GM18507 (cell line): ENCODE results near the gene TRIM28.
A peak's percentile ranks its signal among the peaks of the same experiment; 100 is the strongest.

Experiments
- DNase-seq: peaks from one replicate; pipeline ENCODE4 v3.0.0; 2011; ENCODE audit warnings: low read depth; ENCODE audit not compliant: insufficient read length; ENCODE audit errors: extremely low spot score
- FAIRE-seq: peaks from 2 replicates; lab custom pipeline; 2011; peaks lifted over from hg19 to GRCh38; lab: Jason Lieb, UNC

The TRIM28 gene

DNA sequence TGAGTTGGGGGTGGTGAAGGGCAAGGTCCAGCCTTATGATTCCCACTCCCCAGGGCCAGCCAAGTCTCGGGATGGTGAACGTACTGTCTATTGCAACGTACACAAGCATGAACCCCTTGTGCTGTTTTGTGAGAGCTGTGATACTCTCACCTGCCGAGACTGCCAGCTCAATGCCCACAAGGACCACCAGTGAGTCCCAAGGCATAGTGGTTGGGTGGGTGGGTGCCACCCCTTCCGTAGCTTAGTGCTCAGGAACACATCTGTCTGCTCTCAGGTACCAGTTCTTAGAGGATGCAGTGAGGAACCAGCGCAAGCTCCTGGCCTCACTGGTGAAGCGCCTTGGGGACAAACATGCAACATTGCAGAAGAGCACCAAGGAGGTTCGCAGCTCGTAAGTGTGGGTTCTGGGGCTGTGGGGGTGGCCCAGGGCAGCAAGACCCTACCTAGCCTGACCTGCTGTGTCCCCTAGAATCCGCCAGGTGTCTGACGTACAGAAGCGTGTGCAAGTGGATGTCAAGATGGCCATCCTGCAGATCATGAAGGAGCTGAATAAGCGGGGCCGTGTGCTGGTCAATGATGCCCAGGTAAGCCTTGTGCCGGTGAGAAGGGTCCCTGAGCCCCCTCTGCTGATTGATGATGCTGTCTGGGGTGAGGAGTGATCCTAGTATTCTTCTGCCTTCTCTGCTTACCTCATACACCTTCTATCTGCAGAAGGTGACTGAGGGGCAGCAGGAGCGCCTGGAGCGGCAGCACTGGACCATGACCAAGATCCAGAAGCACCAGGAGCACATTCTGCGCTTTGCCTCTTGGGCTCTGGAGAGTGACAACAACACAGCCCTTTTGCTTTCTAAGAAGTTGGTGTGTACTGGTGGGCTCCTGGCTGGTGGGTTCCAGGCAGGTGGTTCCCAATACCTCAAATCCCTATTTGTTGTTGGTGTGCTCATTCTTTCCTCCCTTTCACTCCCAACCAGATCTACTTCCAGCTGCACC is 3.8 kb downstream of the TRIM28 start:
- no peak for DNase-seq
- FAIRE-seq = no peak

DNA sequence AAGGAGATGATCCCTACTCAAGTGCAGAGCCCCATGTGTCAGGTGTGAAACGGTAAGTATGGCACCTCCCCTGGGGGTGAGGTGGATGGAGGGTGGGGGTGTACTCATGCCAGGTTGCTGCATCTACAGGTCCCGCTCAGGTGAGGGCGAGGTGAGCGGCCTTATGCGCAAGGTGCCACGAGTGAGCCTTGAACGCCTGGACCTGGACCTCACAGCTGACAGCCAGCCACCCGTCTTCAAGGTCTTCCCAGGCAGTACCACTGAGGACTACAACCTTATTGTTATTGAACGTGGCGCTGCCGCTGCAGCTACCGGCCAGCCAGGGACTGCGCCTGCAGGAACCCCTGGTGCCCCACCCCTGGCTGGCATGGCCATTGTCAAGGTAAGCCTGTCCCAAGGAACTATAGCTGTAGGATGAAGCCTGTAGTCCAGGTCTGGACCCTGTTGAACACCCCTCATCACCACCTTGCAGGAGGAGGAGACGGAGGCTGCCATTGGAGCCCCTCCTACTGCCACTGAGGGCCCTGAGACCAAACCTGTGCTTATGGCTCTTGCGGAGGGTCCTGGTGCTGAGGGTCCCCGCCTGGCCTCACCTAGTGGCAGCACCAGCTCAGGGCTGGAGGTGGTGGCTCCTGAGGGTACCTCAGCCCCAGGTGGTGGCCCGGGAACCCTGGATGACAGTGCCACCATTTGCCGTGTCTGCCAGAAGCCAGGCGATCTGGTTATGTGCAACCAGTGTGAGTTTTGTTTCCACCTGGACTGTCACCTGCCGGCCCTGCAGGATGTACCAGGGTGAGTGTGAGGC is 5.2 kb downstream of the TRIM28 start:
- FAIRE-seq = no peak
- no peak for DNase-seq

DNA sequence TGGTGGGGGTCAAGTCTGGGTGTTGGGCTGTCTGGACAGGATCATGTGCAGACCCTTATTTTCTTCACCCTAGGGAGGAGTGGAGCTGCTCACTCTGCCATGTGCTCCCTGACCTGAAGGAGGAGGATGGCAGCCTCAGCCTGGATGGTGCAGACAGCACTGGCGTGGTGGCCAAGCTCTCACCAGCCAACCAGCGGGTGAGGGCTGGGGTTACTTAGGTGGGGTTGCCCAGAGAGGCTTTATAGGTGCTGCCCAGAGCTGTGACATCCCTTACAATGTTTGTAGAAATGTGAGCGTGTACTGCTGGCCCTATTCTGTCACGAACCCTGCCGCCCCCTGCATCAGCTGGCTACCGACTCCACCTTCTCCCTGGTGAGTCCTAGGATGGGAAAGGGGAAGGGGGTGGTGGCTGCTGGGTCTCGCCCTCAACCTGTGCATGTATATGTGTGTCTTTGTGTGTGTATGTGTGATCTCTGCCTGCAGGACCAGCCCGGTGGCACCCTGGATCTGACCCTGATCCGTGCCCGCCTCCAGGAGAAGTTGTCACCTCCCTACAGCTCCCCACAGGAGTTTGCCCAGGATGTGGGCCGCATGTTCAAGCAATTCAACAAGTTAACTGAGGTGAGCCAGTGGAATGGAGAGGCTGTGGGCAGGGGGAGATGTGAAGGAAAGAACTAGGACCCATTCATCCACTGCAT is 5.9 kb downstream of the TRIM28 start:
- DNase-seq (no peak), FAIRE-seq (no peak)

DNA sequence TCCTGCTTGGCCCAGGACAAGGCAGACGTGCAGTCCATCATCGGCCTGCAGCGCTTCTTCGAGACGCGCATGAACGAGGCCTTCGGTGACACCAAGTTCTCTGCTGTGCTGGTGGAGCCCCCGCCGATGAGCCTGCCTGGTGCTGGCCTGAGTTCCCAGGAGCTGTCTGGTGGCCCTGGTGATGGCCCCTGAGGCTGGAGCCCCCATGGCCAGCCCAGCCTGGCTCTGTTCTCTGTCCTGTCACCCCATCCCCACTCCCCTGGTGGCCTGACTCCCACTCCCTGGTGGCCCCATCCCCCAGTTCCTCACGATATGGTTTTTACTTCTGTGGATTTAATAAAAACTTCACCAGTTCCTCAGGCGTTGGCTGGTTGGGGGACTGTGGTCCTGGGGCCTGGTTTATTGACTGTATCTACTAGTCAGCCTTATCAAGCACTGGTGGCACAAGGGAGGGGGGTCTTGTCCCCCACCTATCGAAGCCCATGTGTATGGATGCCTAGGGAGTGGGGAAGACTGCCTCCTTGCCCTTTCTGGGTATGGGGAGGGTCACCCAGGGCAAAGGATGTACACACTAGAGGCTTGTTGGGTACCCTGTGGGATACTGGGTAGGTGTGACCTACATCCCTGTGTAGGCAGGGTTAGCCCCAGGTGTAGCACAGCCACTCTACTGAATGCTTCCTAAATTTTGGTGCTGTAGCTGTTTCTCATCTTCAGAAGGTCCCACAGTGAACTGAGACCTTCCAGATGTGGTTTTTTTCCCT is 6.7 kb downstream of the TRIM28 start:
- no peak for FAIRE-seq
- DNase-seq = no peak

DNA sequence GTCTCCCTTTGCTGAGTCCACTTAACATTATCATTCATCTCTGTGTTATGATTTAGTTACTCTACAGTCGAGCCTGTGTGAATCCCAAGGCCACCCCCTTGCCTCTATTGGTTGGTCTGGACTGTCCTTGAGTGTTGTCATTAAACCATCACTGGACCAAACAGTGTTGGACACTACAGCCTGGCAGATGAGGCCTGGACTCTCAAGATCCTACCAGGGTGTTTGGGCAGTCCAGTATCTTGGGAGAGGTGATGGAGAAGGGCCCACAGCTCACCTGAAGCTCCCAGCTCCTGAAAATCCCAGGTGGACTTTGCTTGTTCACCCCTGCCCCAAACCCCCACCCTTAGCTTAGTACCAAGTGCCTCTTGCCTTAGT is 7.2 kb downstream of the TRIM28 start:
- DNase-seq = no peak
- FAIRE-seq = no peak

DNA sequence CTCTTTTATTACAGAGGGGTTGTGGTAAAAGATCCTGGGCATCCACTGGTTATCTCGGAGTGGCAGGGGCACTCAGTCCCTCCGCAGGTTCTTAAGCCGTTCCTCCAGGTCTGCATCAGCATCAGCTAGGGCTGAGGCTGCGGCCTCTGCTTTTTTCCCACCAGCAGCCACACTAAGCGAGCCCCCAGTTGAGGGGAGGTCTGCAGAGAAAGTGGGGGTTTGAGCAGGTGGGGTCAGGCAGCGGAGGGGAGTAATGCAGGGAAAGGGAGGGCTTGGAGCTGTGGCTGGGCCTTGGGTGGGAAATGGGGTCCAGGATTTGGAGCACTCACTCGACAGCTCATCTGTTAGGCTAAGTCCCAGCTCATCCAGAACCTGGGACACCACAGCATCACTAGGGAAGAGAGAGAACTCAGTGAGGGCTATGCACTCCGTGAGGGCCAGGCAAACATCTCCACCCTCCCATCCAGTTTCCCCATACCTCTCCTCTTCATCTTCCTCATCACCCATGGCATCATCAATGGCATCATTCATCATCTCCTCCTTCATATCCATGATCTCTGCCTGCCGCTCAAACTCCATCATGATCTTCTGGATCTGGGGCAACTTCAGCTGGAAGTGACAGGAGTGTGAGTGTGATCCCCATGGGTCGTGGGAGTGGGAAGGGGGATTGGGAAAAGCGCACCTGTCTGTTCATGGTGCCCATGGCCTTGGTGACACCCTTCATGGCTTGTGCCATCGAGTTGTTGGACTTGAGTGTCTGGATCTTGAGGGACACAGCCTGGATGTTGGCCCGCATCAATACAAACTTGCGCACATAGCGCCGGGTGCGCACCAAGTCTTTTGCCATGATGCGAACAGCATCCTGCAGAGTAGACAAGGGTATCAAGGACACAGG is 8.0 kb downstream of the TRIM28 start:
- FAIRE-seq (no peak), DNase-seq (no peak)

DNA sequence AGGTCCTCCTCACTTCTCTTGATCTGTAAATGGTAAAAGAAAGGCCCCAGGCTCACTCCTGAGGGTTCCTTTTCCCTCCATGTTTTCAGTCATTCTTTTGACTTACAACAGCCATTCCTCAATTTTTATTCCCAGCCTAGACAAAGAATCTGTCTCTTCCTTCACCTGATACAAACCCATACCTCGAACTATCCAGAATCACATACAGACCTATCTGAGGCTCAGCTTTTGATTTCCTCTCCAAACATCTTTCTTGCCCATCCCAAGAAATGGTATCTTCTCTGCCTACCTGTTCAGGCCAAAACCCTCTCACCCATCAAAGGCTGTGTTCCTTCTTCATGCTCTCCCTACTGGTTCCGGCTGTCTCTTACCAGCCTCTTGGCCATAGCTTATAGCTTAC is 8.8 kb downstream of the TRIM28 start:
- no peak for FAIRE-seq
- no peak for DNase-seq

DNA sequence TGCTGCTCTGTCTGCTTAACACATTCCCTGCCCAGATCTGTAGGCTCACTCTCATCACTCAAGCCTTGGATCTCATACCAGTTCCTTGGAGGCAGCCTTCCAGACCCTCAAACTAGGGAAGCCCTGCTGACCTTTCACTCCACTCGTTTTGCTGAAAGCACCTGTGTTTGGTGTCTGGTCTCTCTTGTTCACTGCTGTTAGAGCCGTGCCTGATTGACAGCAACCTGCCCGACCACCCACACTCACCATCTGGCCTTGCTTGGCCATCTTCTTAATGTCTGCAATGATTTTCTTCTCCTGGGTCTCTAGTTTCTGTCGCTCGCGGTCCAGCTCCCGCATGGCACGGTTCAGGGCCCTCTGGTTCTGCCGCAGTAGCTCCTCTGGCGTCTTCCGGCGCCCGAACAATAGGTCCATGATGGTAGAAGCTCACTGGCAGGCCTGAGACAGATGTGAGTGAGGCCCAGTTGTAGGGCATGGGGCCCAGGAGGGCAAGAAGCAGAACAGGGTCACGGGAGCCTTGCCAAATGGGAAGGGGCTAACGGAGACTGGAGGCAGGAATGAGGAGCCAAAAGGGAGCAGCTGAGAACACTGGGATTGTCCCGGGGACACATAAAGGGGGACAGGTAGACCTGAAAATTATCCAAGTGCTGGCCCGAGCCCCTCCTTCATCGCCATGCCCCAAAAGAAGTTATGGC is 10.1 kb downstream of the TRIM28 start:
- no peak for DNase-seq
- FAIRE-seq = no peak

DNA sequence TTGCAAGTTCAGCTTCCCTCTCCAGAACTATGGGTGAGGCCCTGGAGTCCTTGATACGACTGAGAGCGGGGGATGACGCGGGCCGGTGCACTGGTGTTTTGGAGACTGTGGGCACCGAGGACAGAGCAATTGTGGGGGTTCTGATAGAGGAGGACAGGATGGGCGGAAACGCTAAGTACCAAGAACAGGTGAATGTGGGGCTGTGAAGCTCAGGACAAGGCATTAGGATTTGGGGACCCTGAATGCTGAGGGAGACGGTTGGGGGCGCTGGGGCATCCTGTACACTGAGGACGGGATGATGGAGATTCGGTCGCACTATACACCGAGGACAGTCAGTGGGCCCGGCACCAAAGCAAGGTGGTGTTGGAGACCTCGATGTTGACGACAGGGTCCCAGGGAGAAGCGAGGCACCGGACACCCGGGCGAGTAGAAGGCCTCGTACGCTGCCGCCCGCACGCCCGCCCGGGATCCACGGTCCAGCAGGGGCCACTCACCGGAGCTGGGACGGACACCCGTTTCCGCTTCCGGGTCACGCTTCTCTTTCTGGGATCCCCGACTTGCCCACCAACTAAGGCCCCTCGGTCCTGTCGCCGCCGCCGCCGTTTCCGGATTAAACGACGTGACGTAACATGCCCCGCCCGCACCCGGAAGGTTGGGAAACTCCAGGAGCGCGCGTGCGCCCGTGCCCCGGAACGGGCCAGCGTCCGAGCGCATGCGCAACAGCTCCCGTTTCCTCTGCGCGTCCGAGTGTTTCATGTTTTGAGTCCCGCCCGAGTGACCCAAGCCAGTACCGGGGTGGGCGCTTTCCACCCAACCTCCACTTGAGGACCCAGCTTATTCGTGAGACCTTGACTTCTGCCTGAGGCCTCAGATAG is 10.9 kb downstream of the TRIM28 start, which contains the start of gene CHMP2A:
Gene CHMP2A, minus strand, starts transcription at position 612 of the 875 bp plus-strand sequence. CDS start 893 bp downstream, outside the sequence.
- DNase-seq = peak; percentile 80
- FAIRE-seq = peak; percentile 94

DNA sequence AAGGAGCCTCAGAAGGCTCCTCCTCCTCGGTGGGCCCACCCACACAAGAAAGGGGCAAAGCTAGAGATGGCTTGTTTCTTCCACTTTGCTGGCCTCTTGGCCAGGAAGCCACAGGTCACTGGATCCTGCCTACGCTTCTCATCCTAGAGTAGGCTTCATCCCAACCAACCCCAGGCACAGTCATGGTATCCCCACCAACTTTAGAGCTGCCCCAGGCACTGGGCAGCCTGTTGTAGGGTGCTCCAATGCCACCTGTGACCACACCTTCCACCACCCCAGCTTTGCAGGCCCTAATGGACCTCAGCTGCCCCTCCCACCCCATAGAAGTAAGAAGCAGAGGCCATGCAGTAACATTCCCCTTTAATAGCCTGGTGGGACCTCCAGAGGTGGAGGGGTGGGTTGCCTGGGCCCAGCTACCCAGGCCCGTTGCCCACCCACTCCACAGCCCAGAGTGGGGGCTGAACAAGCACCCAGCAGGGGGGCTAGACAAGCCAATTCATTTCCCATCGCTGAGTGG is 11.6 kb downstream of the TRIM28 start:
- DNase-seq (no peak), FAIRE-seq (no peak)

DNA sequence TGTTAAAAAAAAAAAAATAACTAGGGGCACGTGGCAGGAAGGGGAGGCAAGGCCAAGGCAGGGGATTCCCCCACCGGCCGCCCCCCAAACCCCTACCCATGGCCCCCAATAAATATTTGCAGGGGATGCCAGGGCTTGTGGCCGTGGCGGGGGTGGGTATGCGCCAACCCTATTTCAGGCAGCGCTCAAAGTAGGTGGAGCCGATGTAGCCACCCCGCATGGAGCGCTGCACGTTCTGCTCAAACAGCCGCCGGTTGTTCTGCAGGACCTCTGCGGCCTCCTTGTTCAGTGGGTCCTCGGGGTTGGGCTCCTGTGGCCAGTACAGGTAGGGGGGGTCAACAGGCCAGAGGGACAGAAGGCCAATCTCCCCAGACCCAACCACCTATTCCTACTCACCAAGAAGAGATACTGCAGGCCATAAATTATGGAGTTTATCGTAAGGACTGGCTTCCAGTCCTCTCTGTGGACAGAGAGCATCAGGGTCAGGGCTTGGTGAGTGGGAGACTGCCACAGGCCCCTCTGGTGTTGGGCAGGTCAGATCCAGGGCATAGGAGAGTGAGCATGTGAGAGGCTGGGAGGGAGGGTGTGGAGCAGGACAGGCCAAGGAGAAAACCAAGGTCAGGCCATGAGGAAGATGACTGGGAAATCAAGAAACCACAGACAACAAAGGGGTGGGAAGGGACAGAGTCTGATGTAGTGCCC is 12.2 kb downstream of the TRIM28 start:
- DNase-seq (no peak), FAIRE-seq (no peak)

DNA sequence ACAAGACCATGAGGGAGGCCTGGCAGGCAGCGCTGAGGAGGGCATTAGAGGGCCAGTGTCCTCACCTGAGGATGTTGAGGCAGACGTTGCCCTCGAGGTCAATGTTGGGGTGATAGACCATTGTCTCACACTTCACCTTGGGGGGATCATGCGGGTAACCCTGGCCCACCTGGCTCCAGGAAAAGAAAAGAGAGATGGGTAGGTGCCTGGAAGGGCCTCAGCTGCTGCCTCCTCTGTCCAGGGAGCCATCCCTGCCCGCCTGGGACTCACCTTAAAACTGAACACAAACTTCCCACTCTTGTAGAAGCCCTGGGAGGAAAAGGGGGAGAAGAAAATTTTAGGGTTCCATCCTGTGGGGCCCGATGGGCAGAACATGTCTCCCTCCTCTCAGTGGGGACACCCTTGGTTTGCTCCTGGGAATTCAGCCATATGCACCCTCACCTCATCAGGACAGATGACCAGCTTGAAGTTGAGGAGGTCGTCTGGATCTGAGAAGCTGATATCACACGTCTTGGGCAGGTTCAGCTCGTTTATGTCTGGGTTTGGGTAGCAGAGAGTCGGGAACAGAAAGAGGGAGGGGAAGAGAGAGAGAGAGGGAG is 12.9 kb downstream of the TRIM28 start:
- DNase-seq (no peak), FAIRE-seq (no peak)

DNA sequence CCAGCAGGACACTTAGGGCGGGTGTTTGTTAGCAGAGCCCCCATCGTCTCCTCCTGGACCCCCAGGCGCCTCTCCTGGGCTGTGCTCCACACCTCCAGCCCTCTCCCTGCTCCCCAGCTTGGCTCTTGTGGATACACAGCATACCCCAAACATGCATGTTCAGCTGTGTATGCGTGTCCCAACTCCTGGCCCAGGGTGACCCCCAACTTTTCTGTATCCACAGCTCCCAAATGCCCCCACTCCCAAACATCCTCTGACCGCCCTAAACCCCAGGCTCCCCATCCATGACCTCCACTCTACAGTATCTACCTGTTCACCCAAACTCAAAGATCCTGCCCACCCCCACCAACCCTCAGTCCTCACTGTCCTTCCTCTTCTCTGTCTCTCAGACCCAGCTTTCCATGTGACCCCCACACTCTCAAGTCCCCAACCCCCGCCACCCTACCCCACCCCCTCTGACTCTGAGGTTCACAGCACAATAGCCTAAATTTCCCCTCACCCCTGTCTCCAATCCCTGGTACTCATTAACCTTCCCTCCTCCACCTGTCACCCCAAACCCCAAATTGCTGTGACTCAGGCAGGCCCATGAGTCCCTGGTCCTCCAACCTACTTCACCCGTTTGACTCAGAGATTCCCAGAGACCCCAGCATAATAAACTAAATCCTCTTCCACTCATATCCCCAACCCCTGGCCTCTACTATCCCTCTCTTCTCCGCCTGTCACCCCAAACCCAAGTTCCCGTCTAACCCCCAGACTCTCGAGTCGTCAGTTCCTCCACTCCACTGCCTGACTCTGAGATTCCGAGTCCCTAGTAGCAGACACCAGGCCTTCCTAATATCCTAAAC is 13.6 kb downstream of the TRIM28 start:
- no peak for FAIRE-seq
- no peak for DNase-seq

DNA sequence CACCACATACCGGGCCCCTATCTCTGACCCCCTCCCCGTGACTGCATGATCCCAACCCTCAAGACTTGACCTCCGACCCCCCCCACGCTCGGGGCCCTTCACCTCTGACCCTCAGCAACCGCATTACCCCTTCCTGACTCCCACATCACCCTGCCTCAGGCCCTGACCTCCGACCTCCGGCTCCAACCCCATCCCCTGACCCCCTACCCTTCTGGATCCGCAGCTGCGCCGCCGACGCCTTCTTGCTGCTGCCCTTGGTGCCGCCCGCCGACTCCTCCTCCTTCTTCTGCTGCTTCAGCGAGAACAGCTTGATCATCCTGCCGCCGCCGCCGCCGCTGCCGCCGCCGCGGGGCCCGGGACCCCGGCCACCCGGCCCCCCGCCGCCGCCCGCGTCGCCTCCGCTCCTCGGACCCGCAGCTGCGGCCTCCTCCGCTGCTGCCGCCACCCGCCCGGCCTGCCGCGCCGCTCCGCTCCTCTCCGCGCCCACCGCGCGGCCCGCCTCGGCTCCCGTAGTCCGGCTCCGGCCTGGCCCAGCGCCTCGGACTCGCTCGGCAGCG is 14.3 kb downstream of the TRIM28 start, which contains the start of gene UBE2M:
Gene UBE2M, minus strand, starts transcription at position 546 of the 557 bp plus-strand sequence. Its CDS starts 230 bp downstream, at position 316.
- DNase-seq = no peak
- FAIRE-seq = no peak
